Omental fat pad (tissue), 4 donors: ENCODE measurements around the gene RNF103. TPM values are rescaled to one million over a fixed set of nuclear protein-coding genes. Genes with fewer than 3 reads are reported as not detected.
A peak's percentile ranks its signal among the peaks of the same experiment; 100 is the strongest.

Experiments
- ATAC-seq: fragments of 150-250 bp; one replicate; pipeline ENCODE4 v1.9.1; 2016; ENCODE audit warnings: mild to moderate bottlenecking, moderate library complexity; ENCODE audit not compliant: low FRiP score
- DNase-seq: peaks from one replicate; pipeline ENCODE4 v3.0.0-alpha.2; 2019; ENCODE audit warnings: low spot score
- CTCF ChIP-seq, 3 donors: fragments of 450-650 bp; IDR thresholded peaks; one replicate each; pipeline ENCODE4 v1.5.1; 2016 to 2017; ENCODE audit warnings: antibody characterized with exemption in 3 of 3, mild to moderate bottlenecking in 3 of 3, moderate library complexity in 2 of 3
- total RNA-seq, 4 donors: library from RNA; depleted of rRNA; stranded (reverse); fragments of >200 nt; gene quantifications; one replicate each; pipeline ENCODE4 v1.1.0, GENCODE V29; 2016

Gene RNF103
- total RNA-seq, 4 donors from 2014 or later = 22.7 to 41.0 (median 28.2) TPM

GRCh38 chr2:86570059-86570458 is 53.6 kb downstream of the RNF103 start:
- DNase-seq (no peak), ATAC-seq (no peak)
- no peak for TF ChIP-seq CTCF (IDR thresholded peaks at IDR 0.05)

- DNase-seq = no peak
- no peak for TF ChIP-seq CTCF (IDR thresholded peaks at IDR 0.05)
- no peak for ATAC-seq
These were observed 56.9 kb downstream of the RNF103 start for GRCh38 chr2:86566821-86567190.

GRCh38 chr2:86566158-86566820 is 57.4 kb downstream of the RNF103 start:
- TF ChIP-seq CTCF (IDR thresholded peaks at IDR 0.05) = no peak
- DNase-seq (no peak), ATAC-seq (peak; percentile 49)

GRCh38 chr2:86563650-86564061 is 60.0 kb downstream of the RNF103 start:
- DNase-seq = no peak
- no peak for ATAC-seq
- no peak for TF ChIP-seq CTCF (IDR thresholded peaks at IDR 0.05)

GRCh38 chr2:86562922-86563649 is 60.6 kb downstream of the RNF103 start, which contains the start of gene CHMP3:
TSS of gene CHMP3 (minus strand) at chr2:86563443. CDS start at chr2:86563348, 95 bp downstream.
- ATAC-seq (peak; percentile 96), DNase-seq (peak; percentile 90)
- TF ChIP-seq CTCF (IDR thresholded peaks at IDR 0.05) = no peak

- no peak for ATAC-seq
- no peak for DNase-seq
- no peak for TF ChIP-seq CTCF (IDR thresholded peaks at IDR 0.05)
These were observed 61.2 kb downstream of the RNF103 start for GRCh38 chr2:86562485-86562921.

- DNase-seq = no peak
- TF ChIP-seq CTCF (IDR thresholded peaks at IDR 0.05) = no peak
- ATAC-seq = no peak
These were observed 65.8 kb downstream of the RNF103 start for GRCh38 chr2:86557836-86558235.
